GM12865 (cell line): Measurements from ENCODE around the gene IL33.

Experiments used
- DNase-seq: peaks from one replicate; pipeline ENCODE4 v3.0.0; 2010; ENCODE audit warnings: low read depth
- H3K4me3 ChIP-seq: 2 replicates; pipeline ENCODE4 v1.5.1; 2011; ENCODE audit warnings: mild to moderate bottlenecking, low read depth, low read length, control low read depth
- CTCF ChIP-seq: IDR thresholded peaks from 2 replicates; pipeline ENCODE4 v1.5.1; 2011; ENCODE audit warnings: low read length, control low read depth, low read depth, inconsistent platforms; ENCODE audit not compliant: insufficient read depth; ENCODE audit errors: missing control alignments

IL33 gene

GRCh38 chr9:6277417-6277816 is 61.8 kb downstream of the IL33 start:
- no peak for TF ChIP-seq CTCF
- H3K4me3 ChIP-seq: no peak overlapping the region
- DNase-seq: no peak

GRCh38 chr9:6301858-6302257 is 86.3 kb downstream of the IL33 start:
- DNase-seq: no peak
- no peak for TF ChIP-seq CTCF
- H3K4me3 ChIP-seq: no peak overlapping the region

GRCh38 chr9:6302417-6302816 is 86.8 kb downstream of the IL33 start:
- TF ChIP-seq CTCF: no peak
- DNase-seq: no peak
- no peak overlapping the region for H3K4me3 ChIP-seq

GRCh38 chr9:6304232-6304631 is 88.6 kb downstream of the IL33 start:
- TF ChIP-seq CTCF: no peak
- no peak for DNase-seq

GRCh38 chr9:6305954-6306563 is 90.5 kb downstream of the IL33 start:
- DNase-seq: peak; percentile 58
- TF ChIP-seq CTCF: peak; percentile 37
- no peak overlapping the region for H3K4me3 ChIP-seq

More at GRCh38 chr9:6304232-6304631, 88.6 kb downstream of the IL33 start:
- no peak overlapping the region for H3K4me3 ChIP-seq
